OCI-LY1 (cell line): Measurements from ENCODE around the gene FBXW8.

Experiments
- H2AFZ ChIP-seq: fragments of 200-600 bp; sonication (generic), shearing (Covaris generic); 2 replicates; pipeline ENCODE4 v1.6.0; 2014; ENCODE audit warnings: antibody characterized with exemption, mild to moderate bottlenecking, low read length
- H3F3A ChIP-seq: fragments of 200-600 bp; sonication (generic), shearing (Covaris generic); 2 replicates; pipeline ENCODE4 v1.6.0; 2014; ENCODE audit warnings: mild to moderate bottlenecking, antibody characterized with exemption, low read length, moderate library complexity; ENCODE audit not compliant: insufficient read depth
- H3K27ac ChIP-seq: fragments of 200-600 bp; sonication (generic); 2 replicates; pipeline ENCODE4 v1.5.1; 2014; ENCODE audit warnings: low read length, mixed run types, mild to moderate bottlenecking, low read depth; ENCODE audit not compliant: poor library complexity, severe bottlenecking
- H3K27me3 ChIP-seq: fragments of 200-600 bp; sonication (generic); 2 replicates; pipeline ENCODE4 v1.6.0; 2014; ENCODE audit warnings: antibody characterized with exemption, mild to moderate bottlenecking, low read length, moderate library complexity; ENCODE audit not compliant: insufficient read depth
- H3K36me3 ChIP-seq: fragments of 200-600 bp; sonication (generic); 2 replicates; pipeline ENCODE4 v1.6.1; 2014; ENCODE audit warnings: mild to moderate bottlenecking, antibody characterized with exemption, low read length, moderate library complexity, mixed read lengths; ENCODE audit not compliant: insufficient read depth
- H3K4me1 ChIP-seq: fragments of 200-600 bp; sonication (generic); 2 replicates; pipeline ENCODE4 v1.5.1; 2014; ENCODE audit warnings: mild to moderate bottlenecking, low read length, moderate library complexity; ENCODE audit not compliant: insufficient read depth, severe bottlenecking
- H3K4me2 ChIP-seq: fragments of 200-600 bp; sonication (generic), shearing (Covaris generic); 2 replicates; pipeline ENCODE4 v1.6.1; 2014; ENCODE audit warnings: low read length
- H3K4me3 ChIP-seq: fragments of 200-600 bp; sonication (generic); 2 replicates; pipeline ENCODE4 v1.5.1; 2014; ENCODE audit warnings: low read length, low read depth, mild to moderate bottlenecking, mixed read lengths; ENCODE audit not compliant: poor library complexity, severe bottlenecking
- H3K79me2 ChIP-seq: fragments of 200-600 bp; shearing (Covaris generic); 2 replicates; pipeline ENCODE4 v1.6.1; 2016; ENCODE audit warnings: mixed run types, low read length, mixed read lengths; ENCODE audit not compliant: insufficient read depth
- H3K9ac ChIP-seq: fragments of 200-600 bp; sonication (generic), shearing (Covaris generic); 2 replicates; pipeline ENCODE4 v1.6.1; 2014; ENCODE audit warnings: mild to moderate bottlenecking, low read length, mixed read lengths
- H3K9me2 ChIP-seq: fragments of 200-600 bp; sonication (generic), shearing (Covaris generic); 2 replicates; pipeline ENCODE4 v1.6.1; 2014; ENCODE audit warnings: low read depth, mild to moderate bottlenecking, low read length, mixed read lengths
- H3K9me3 ChIP-seq: fragments of 200-600 bp; shearing (Covaris generic); 2 replicates; pipeline ENCODE4 v1.6.1; 2014; ENCODE audit warnings: low read length, mixed read lengths
- H4K20me1 ChIP-seq: fragments of 200-600 bp; sonication (generic), shearing (Covaris generic); 2 replicates; pipeline ENCODE4 v1.6.0; 2016; ENCODE audit warnings: mild to moderate bottlenecking, low read length; ENCODE audit not compliant: insufficient read depth
- CTCF ChIP-seq: fragments of 200-600 bp; sonication (generic), shearing (Covaris generic); IDR thresholded peaks from 2 replicates; pipeline ENCODE4 v1.5.1; 2017; ENCODE audit warnings: mild to moderate bottlenecking, antibody characterized with exemption, low read length, moderate library complexity, mixed read lengths
- EZH2 ChIP-seq: fragments of 200-600 bp; sonication (generic), shearing (Covaris generic); IDR thresholded peaks from 2 replicates; pipeline ENCODE4 v1.8.0; 2017; ENCODE audit warnings: borderline replicate concordance, mixed run types, mild to moderate bottlenecking, antibody characterized with exemption, low read length, moderate library complexity, mixed read lengths

The FBXW8 gene

GRCh38 chr12:117033382-117034221 is 122.9 kb downstream of the FBXW8 start:
- Histone ChIP-seq H3K79me2 (no peaks in the 10 kb centered on the region), H3K4me2 (no peak overlapping the region), H2AFZ (no peak overlapping the region), H3F3A (no peaks in the 10 kb centered on the region), H3K9ac (no peak overlapping the region), H3K4me3 (no peak overlapping the region), H3K27ac (no peak overlapping the region), H3K9me2 (no peaks in the 10 kb centered on the region), H3K36me3 (peaks cover 8% of the 10 kb centered on the region), H3K4me1 (peaks cover 5% of the 10 kb centered on the region), H3K9me3 (no peaks in the 10 kb centered on the region), H4K20me1 (no peaks in the 10 kb centered on the region), H3K27me3 (peaks cover 6% of the 10 kb centered on the region; the same call in 1 of the 2 replicates)
- TF ChIP-seq EZH2 (no peak), CTCF (no peak)

- Histone ChIP-seq H3K9me3 (no peaks in the 10 kb centered on the region), H3K4me2 (no peak overlapping the region), H3K9me2 (no peaks in the 10 kb centered on the region), H3K79me2 (no peaks in the 10 kb centered on the region), H4K20me1 (no peaks in the 10 kb centered on the region), H3K4me3 (no peak overlapping the region), H3K36me3 (peaks cover 1% of the 10 kb centered on the region), H3K27me3 (peaks cover 6% of the 10 kb centered on the region; the same call in 1 of the 2 replicates), H2AFZ (no peak overlapping the region), H3K9ac (no peak overlapping the region), H3K27ac (no peak overlapping the region), H3K4me1 (peaks cover 5% of the 10 kb centered on the region), H3F3A (no peaks in the 10 kb centered on the region)
- TF ChIP-seq CTCF (no peak), EZH2 (no peak)
Measured at GRCh38 chr12:117034249-117034648, 123.5 kb downstream of the FBXW8 start.

GRCh38 chr12:117034701-117035151 is 124.0 kb downstream of the FBXW8 start:
- H3K36me3 ChIP-seq = no peaks in the 10 kb centered on the region; the same call in 1 of the 2 replicates
- no peaks in the 10 kb centered on the region for H4K20me1 ChIP-seq
- H3K4me3 ChIP-seq = no peak overlapping the region
- no peak overlapping the region for H3K4me2 ChIP-seq
- H3F3A ChIP-seq = no peaks in the 10 kb centered on the region
- no peaks in the 10 kb centered on the region for H3K79me2 ChIP-seq
- peaks cover 5% of the 10 kb centered on the region for H3K4me1 ChIP-seq
- H3K9me3 ChIP-seq = no peaks in the 10 kb centered on the region
- no peak overlapping the region for H3K9ac ChIP-seq
- H3K9me2 ChIP-seq = no peaks in the 10 kb centered on the region
- no peak overlapping the region for H3K27ac ChIP-seq
- peaks cover 6% of the 10 kb centered on the region; the same call in 1 of the 2 replicates for H3K27me3 ChIP-seq
- TF ChIP-seq CTCF (no peak), EZH2 (no peak)
- H2AFZ ChIP-seq = no peak overlapping the region
